ENCODE results near the gene KCNIP4.

- TF ChIP-seq NANOG (IDR thresholded peaks at IDR 0.05; ENCODE audit: borderline replicate concordance) (no peak), EZH2phosphoT487 (IDR thresholded peaks at IDR 0.05; ENCODE audit: unreplicated experiment) (no peak), CTCF (conservative IDR thresholded peaks at IDR 0.05; ENCODE audit: low read depth in 2 of 2) (no peak), EZH2 (IDR thresholded peaks at IDR 0.05; ENCODE audit: low read depth, unreplicated experiment) (no peak), POLR2AphosphoS5 (IDR thresholded peaks at IDR 0.05; ENCODE audit: low read depth) (no peak), JUNB (IDR thresholded peaks at IDR 0.05; ENCODE audit: unreplicated experiment) (no peak), ZNF331 (CRISPR knock-in tag; IDR thresholded peaks at IDR 0.05; ENCODE audit: low read depth) (no peak), ETS1 (IDR thresholded peaks at IDR 0.05) (no peak)
Observed at GRCh38 chr4:21018817-21019216, 929.8 kb downstream of the KCNIP4 start.
